Activated T-helper 1 cell treated with anti-CD3 and anti-CD28 coated beads, Interleukin-12 subunit alpha, Interleukin-12 subunit beta, Interleukin-2, Interleukin-4 antibody, amounts not matched to agents 30 ng/mL and 10 ng/mL and 1 ng/mL, durations not matched to agents 14 hours and 24 hours and 36 hours (primary cell): ENCODE data around the gene IQSEC2. TPM values are rescaled to one million over a fixed set of nuclear protein-coding genes. Genes with fewer than 3 reads are reported as not detected.

ENCODE experiments used
- DNase-seq: peaks from one replicate; pipeline ENCODE4 v3.0.0; 2021; ENCODE audit warnings: low spot score
- H3K27ac Mint-ChIP-seq: one replicate; pipeline ENCODE4 v1.8.0; 2021; ENCODE audit warnings: mild to moderate bottlenecking, mixed read lengths
- H3K27me3 Mint-ChIP-seq: one replicate; pipeline ENCODE4 v1.8.0; 2022; ENCODE audit warnings: mild to moderate bottlenecking, moderate library complexity, mixed read lengths; ENCODE audit not compliant: insufficient read depth
- H3K36me3 Mint-ChIP-seq: one replicate; pipeline ENCODE4 v1.8.0; 2021; ENCODE audit warnings: low read depth, mixed read lengths
- H3K4me1 Mint-ChIP-seq: one replicate; pipeline ENCODE4 v1.8.0; 2021; ENCODE audit warnings: low read depth, mixed read lengths
- H3K4me3 Mint-ChIP-seq: one replicate; pipeline ENCODE4 v1.8.0; 2021; ENCODE audit warnings: mild to moderate bottlenecking, moderate library complexity, mixed read lengths
- H3K9me3 Mint-ChIP-seq: one replicate; pipeline ENCODE4 v1.8.0; 2021; ENCODE audit warnings: mixed read lengths
- intact Hi-C: fragments of 100-400 bp; cut with micrococcal nuclease; formaldehyde crosslinking; loops from one replicate; pipeline ENCODE4 v1.15.1; 2024
- total RNA-seq: library from RNA; stranded (reverse); gene quantifications from 2 replicates; pipeline ENCODE4 v1.2.3, GENCODE V29; 2022

IQSEC2 gene
- total RNA-seq, 1 donor from 2014 or later = 0.26 TPM

DNA sequence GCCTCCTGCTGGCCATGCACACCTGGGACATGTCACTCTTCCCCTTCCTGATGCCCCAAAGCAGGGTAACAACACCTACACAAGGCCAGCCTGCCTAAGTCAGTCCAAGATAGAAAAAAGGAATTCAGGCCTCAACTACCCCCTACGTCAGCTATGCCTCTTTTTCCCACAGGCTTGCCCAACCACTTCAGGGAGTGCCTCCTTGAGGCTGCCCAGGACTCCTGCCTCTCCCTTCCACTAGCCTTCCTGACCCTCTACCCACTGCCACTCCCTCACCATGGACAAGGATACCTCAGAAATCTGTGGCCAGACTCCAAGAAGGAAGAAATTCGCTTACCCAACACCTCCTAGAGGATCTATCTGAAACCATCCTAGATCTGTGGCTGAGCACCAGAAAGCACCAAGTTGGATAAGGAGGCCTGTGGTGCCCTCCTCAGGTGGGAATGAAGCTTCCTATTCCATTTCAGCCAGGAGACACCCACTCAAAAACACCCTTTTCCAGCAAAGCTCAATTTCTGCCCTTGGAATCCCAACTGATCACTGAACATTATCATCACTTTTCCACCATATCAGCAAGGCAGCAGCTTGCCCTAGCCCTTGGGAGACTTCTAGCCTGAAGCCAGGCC, 58.2 kb downstream of the IQSEC2 start:
- no peaks in the 10 kb centered on the region for H3K27me3 Mint-ChIP-seq
- intact Hi-C loops = loop anchor here (10.0 kb wide), 2 partner anchors 312 to 1312 kb away; partner anchors contain the start of gene GNL3L
- no peak for DNase-seq
- no peaks in the 10 kb centered on the region for H3K9me3 Mint-ChIP-seq
- H3K4me3 Mint-ChIP-seq = peak overlapping the region; percentile 97
- H3K4me1 Mint-ChIP-seq = peaks cover 50% of the 10 kb centered on the region
- H3K36me3 Mint-ChIP-seq = peaks cover 21% of the 10 kb centered on the region
- H3K27ac Mint-ChIP-seq = peak overlapping the region; percentile 58

Other genes with a start within 250 kb of the IQSEC2 start
- gene GPR173, start 232.8 kb downstream of the IQSEC2 start, total RNA-seq = not detected in 2 replicates
- gene TSPYL2, start 199.2 kb downstream of the IQSEC2 start, total RNA-seq = 37.5 and 40.3 TPM in 2 replicates
- 6.8 and 9.2 TPM in 2 replicates for gene KANTR, start 187.4 kb downstream of the IQSEC2 start, total RNA-seq
- gene KDM5C, start 56.4 kb downstream of the IQSEC2 start, total RNA-seq = 115 and 120 TPM in 2 replicates
- gene SMC1A, start 141.1 kb upstream of the IQSEC2 start, total RNA-seq = 122 and 138 TPM in 2 replicates
- gene RIBC1, start 141.3 kb upstream of the IQSEC2 start, total RNA-seq = 0.64 and 0.75 TPM in 2 replicates
- gene HSD17B10, start 152.8 kb upstream of the IQSEC2 start, total RNA-seq = 158 and 161 TPM in 2 replicates